Right lobe of liver (tissue), 4 donors: Measurements from ENCODE around the gene SMARCA5.

Experiments
- POLR2A ChIP-seq: fragments of 450-650 bp; IDR thresholded peaks from one replicate; pipeline ENCODE4 v1.6.1; 2017; ENCODE audit warnings: antibody characterized with exemption, mild to moderate bottlenecking
- TF ChIP-seq, protein P1 (sequence below), 4 donors: fragments of 200-600 bp in 3 of 4; fragments of 450-650 bp in 1 of 4; IDR thresholded peaks; one replicate each; pipeline versions ENCODE4 v1.5.1 to v1.8.0; 2016 to 2022; ENCODE audit warnings: antibody characterized with exemption in 4 of 4, mild to moderate bottlenecking in 2 of 4
- donor health status: DM: no; HTN: no; CAD: no.
- donor health status: DM: no; HTN: no; CAD: no.
- donor health status: DM: no; HTN: yes; CAD: no.

DNA sequence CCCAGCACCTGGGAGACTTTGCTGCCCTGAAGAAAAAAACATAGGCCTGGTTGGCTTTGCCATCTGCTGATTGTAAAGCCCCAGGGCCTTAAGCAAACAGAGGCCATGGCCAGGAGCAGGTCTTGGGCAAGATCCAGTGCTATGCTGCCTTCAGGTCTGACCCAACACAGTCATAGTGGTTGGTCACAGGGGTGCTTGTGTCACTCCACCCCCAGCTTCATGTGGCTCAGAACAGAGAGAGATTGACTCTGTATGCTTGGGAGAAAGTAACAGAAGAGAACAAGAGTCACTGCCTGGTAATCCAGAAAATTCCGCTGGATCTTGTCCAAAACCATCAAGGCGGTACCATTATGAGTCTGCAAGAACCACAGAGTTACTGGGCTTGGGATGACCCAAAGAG is 24.4 kb upstream of the SMARCA5 start:
- TF ChIP-seq, protein P1, sequence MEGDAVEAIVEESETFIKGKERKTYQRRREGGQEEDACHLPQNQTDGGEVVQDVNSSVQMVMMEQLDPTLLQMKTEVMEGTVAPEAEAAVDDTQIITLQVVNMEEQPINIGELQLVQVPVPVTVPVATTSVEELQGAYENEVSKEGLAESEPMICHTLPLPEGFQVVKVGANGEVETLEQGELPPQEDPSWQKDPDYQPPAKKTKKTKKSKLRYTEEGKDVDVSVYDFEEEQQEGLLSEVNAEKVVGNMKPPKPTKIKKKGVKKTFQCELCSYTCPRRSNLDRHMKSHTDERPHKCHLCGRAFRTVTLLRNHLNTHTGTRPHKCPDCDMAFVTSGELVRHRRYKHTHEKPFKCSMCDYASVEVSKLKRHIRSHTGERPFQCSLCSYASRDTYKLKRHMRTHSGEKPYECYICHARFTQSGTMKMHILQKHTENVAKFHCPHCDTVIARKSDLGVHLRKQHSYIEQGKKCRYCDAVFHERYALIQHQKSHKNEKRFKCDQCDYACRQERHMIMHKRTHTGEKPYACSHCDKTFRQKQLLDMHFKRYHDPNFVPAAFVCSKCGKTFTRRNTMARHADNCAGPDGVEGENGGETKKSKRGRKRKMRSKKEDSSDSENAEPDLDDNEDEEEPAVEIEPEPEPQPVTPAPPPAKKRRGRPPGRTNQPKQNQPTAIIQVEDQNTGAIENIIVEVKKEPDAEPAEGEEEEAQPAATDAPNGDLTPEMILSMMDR (IDR thresholded peaks at IDR 0.05), result no peak
- no peak for TF ChIP-seq POLR2A
